GM12865 (cell line): Measurements from ENCODE around the gene AP3D1.

Experiments used
- DNase-seq: peaks from one replicate; pipeline ENCODE4 v3.0.0; 2010; ENCODE audit warnings: low read depth
- H3K4me3 ChIP-seq: 2 replicates; pipeline ENCODE4 v1.5.1; 2011; ENCODE audit warnings: mild to moderate bottlenecking, low read depth, low read length, control low read depth
- CTCF ChIP-seq: IDR thresholded peaks from 2 replicates; pipeline ENCODE4 v1.5.1; 2011; ENCODE audit warnings: low read length, control low read depth, low read depth, inconsistent platforms; ENCODE audit not compliant: insufficient read depth; ENCODE audit errors: missing control alignments

The AP3D1 gene

GRCh38 chr19:2112516-2113320 lies 38.6 kb downstream of the AP3D1 start:
- H3K4me3 ChIP-seq, result no peak overlapping the region
- TF ChIP-seq CTCF, result no peak
- DNase-seq, result no peak

GRCh38 chr19:2111886-2112285 lies 39.5 kb downstream of the AP3D1 start:
- TF ChIP-seq CTCF, result no peak
- DNase-seq, result no peak
- H3K4me3 ChIP-seq, result no peak overlapping the region

- no peak overlapping the region for H3K4me3 ChIP-seq
- TF ChIP-seq CTCF, result no peak
- DNase-seq, result no peak
Measured at GRCh38 chr19:2111425-2111824, 39.9 kb downstream of the AP3D1 start.

GRCh38 chr19:2110822-2111221 lies 40.5 kb downstream of the AP3D1 start:
- no peak overlapping the region for H3K4me3 ChIP-seq
- DNase-seq, result no peak
- no peak for TF ChIP-seq CTCF

GRCh38 chr19:2109046-2109864 lies 42.1 kb downstream of the AP3D1 start:
- no peak for DNase-seq
- TF ChIP-seq CTCF, result no peak
- H3K4me3 ChIP-seq, result no peak overlapping the region

GRCh38 chr19:2108251-2109016 lies 42.9 kb downstream of the AP3D1 start:
- no peak for TF ChIP-seq CTCF
- DNase-seq, result no peak
- H3K4me3 ChIP-seq, result no peak overlapping the region
